ENCODE results near the gene FXYD1.
A peak's percentile ranks its signal among the peaks of the same experiment; 100 is the strongest.
"Not testable (repeated sequence)": the region's sequence is repeated elsewhere in the genome, so short reads cannot be mapped to it uniquely, and the experiment has no call there.

The FXYD1 gene

DNA sequence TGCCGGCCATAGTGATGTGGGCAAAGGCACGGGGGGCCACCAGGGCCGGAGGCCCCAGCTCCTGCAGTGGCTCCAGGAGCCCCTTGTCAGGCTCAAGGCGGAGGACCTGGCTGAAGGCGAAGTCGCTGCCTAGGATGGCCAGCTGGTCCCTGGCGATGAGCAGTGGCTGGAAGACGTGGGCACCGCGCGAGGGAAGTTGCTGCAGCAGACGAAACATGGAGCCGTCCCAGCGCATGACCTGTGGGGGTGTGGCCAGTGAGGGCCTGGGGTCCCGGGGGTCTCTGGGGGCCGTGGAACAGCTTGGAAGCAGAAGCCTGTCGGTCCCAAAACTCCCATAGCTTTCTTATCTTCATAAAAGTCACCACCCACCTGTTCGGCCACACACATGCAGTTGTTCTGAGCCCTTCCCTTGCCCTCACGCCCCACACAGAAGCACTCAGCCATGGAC lies 13.3 kb upstream of the FXYD1 start:
- no peak for DNase-seq (ENCODE audit: low read depth)

DNA sequence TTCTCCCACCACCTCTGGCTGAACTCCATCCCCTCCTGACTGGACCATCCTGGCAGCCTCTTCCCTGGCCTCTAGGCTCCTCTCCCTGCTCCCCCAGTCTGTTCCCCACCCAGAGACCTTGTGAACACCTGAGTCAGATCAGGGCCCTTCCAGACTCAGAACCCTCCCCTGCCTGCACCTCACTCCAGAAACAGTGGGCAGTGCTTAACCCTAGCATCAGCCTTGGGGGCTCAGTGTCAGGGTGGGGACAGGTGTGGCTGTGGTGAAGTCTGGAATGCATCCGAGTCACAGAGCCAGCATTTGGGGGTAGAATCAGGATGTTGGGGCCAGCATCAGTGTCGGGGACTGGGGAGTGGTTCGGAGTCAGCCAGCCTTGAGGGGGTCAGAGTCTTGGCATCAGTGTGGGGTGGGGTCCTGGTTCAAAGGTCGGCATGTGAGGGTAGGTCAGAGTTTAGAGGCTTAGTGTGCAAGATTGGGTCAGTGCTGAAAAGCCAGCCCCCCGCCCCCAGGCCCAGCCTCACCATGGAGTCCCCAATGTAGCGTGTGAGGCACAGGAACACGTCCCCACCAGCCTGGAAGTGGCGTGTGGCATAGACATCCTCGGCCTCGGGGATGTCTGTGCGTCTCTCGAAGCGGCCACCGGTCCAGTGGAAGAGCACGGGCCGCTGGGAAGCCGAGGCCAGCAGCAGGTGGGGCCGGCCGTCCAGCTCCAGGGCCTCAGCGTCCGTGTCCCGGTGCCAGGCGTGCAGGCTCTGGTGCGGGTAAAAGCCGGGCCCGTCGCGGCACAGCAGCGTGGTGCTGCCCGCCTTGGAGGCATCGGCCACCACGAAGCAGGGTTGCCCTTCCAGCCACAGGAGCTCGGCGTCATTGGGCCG lies 12.6 kb upstream of the FXYD1 start:
- DNase-seq (ENCODE audit: low read depth), result no peak

DNA sequence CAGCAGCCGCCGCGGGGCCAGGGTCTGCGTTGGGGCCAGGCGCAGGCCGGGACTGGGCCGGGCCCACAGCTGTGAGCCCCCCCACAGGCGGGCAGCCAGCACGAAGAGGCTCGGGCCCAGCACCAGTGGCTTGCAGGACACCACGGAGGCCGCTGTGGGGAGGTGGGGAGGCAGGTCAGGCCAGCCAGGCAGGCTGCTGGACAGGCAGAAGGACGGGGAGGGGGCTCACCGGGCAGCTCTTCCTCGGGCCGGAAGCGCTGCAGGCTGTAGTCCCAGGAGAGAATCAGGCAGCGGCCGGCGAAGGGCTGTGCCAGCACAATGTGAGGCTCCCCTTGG lies 12.0 kb upstream of the FXYD1 start:
- DNase-seq (ENCODE audit: low read depth), result no peak

DNA sequence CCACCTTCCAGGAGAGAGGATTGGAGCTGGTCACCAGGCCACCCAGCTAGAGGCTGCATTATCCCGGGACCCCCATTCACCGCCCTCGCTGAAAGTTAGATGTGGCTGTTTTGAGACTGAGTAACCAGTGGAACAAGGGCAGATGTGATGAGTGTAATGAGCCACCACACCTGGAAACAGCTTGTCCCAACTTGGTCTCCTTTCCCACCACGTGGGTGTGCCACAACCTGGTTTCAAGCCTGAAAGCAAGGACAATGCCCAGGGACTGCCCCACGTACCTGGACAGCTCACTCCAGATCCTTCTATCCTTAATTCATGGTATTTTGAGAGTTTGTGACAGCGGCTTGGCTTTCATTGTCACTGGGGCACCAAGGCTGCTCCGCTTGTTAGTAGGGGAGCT lies 10.8 kb upstream of the FXYD1 start:
- DNase-seq (ENCODE audit: low read depth), result no peak

DNA sequence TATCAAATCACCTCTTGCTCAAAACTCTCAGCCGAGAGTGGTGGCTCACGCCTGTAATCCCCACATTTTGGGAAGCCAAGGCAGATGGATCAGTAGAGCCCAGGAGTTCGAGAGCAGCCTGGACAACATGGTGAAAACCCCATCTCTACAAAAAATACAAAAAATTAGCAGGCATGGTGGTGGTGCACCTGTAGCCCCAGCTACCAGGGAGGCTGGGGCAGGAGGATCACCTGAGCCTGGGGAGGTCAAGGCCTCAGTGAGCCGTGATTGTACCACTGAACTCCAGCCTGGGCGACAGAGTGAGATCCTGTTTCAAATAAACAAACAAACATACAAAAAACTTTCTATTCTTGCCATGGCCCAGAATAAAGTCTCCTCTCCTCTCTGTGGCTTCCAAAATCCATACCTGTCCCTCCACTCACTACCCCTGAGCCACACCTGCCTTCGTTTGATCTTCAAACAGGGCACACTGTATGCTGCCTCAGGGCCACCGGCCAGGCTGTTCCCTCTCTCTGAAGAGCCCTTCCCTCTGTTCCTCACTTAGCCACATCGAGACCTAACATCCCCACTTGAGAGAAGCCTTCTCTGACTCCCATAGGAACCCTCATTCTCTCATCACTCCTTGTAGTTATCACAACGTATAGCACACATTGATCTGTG lies 10.1 kb upstream of the FXYD1 start:
- DNase-seq (ENCODE audit: low read depth), result no peak

DNA sequence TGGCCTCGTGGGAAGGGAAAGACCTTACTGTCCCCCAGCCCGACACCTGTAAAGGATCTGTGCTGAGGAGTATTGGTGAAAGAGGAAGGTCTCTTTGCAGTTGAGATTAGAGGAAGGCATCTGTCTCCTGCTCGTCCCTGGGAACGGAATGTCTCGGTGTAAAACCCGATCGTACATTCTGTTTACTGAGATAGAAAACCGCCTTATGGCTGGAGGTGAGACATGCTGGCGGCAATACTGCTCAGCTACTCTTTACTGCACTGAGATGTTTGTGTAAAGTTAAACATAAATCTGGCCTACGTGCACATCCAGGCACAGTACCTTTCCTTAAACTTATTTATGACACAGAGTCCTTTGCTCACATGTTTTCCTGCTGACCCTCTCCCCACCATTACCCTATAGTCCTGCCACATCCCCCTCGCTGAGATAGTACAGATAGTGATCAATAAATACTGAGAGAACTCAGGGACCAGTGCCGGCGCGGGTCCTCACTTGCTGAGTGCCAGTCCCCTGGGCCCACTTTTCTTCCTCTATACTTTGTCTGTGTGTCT lies 8.8 kb upstream of the FXYD1 start:
- not testable (repeated sequence) for DNase-seq (ENCODE audit: low read depth)

DNA sequence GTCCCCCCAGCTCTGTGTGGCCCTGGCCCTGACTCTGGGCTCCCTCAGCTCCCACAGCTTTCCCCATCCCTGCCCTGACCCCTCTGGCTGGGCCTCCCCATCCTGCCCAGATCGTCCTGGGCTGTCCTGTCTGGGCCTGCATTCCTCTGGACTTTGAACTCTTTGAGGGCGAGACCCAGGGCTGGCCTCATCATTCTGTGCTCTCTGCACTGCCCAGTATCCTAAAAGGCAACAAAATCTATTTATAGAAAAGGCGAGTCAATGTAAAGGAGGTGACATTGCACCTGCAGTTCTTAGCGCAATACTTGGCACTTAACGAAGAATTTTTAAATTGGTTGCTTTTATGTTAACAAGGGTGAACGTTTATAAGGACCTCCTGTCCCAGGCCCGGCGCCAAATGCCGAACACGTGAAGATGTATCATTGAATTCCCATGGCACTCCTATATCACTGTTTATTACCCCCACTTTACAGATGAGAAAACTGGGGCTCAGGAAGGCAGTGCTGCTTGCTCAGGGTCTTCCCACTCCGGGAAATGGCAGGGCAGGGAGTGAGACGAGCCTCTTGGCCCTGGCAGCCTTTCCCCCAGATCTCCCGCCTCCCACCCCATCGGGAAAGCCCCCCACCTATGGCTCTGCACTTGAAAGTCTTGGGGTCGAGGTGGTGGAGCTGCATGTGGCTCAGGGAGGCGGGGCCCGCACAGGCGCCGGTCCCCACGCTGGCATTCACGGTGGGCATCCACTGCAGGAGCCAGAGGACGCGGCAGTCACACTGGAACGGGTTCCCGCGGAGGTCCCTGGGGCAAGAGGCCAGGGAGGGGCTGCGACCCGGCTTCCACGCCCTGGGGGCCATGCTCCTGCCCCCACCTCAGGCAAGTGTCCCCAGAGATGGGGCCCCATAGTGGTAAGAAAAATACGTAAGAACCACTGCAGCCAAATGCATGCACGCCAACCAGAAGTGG lies 7.6 kb upstream of the FXYD1 start:
- no peak for DNase-seq (ENCODE audit: low read depth)

DNA sequence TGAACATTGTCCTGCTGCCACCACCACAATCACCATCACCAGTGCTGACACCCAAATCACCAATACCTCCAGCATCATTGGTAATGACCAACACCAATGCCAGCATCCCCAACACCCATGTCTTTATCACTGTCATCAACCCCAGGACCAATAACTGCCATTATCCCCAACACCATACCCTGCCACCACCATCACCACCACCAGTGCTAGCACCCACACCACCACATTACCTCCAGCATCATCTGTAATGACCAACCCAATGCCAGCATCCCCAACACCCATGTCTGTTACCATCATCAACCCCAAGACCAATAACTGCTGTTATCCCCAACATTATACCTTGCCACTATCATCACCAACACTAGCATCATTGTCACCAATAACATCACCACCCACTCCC lies 6.4 kb upstream of the FXYD1 start:
- no peak for DNase-seq (ENCODE audit: low read depth)

DNA sequence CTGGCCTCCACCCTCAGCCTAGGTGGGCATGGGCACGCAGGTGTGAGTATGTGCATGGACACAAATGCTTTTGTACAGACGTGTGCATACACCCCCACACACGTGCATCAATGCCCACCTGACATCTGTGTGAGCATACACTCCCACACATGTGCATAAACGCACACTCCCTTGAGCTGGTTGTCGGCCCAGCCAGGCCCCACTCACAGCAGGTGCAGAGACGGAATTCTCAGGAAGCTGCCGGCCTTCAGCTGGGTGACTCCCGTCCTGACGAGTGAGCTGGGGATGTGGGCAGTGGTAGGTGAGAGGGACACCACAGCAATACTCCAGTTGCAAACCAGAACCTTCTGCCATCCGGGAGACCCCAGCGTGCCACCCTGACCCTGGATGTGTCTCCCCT lies 4.8 kb upstream of the FXYD1 start:
- DNase-seq (ENCODE audit: low read depth), result no peak

DNA sequence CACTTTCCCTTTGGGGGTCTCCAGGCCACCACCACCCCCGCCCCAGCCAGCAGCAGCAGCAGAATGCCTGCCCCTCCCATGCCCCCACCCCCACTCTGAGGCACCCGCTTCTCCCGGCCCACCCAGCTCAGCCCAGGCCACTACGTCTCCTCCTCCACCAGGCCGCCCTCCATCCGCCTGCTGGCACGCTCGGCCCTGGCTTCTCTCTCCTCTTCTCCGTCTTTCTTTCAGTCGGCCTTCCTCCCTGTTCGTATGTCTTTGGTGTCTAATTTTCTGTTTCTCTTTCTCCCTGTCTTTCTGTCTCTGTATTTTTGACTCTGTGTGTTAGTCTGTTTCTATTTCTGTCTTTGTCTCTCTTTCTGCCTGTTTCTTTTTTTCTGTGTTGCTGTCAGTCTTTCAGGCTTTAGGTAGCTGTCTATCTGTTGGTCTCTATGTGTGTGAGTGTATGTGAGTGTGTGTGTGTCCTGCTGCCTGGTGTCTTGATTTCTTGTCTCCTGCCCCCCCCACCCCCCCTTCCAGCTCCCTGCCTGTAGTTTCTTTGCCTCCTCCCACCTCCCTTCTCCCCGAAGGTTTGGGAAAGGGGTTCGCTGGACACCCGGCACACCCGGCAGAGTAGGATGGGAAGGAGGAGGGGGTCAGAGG lies 3.9 kb upstream of the FXYD1 start, which contains the start of gene LGI4:
TSS of gene LGI4 (minus strand) at position 459 of the 642 bp plus-strand sequence. CDS start at position 80, 379 bp downstream.
- no peak for DNase-seq (ENCODE audit: low read depth)

DNA sequence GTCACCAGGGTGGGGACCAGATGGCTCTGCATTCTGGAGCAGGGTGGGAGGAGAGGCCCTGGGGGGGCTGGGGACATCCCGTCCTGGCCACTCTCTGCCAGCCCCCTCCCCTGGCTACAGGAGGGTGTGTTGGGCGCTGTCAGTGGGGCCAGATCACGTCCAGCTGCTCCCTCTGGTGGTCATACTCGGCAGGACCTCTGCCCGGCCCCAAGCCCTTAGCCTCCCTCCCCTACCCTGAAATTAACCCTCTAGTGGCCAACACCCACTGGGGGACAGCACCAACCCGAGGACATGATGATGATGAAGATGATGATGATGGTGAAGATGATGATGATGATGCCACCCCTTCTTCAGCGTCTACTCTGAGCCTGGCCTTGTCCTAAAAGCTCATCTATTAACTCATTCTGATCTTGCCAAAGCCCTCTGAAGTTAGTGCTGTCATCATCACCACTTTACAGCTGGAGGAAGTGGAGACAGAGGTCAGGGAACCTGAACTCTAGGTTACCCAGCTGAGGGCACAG lies 3.2 kb upstream of the FXYD1 start:
- DNase-seq (ENCODE audit: low read depth), result peak; percentile 67

DNA sequence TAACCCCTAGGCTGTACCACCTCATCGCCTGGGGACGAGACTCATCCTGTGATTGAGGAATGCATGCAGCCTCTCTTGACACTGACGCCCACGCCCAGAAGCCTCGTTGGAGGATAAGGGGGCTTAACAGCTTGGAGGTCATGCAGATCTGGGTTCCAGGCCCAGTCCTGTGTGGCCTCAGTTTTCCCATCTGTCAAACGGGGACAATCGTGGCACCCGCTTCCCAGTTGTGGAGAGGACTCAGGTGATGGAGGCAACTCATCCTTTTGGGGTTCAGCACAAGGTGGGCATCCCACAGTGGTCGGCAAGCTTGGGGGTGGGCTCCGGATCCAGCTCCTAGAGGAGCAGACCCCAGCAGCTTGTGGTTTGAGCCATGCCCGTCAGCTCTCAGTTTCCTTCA lies 2.4 kb upstream of the FXYD1 start:
- DNase-seq (ENCODE audit: low read depth), result no peak

DNA sequence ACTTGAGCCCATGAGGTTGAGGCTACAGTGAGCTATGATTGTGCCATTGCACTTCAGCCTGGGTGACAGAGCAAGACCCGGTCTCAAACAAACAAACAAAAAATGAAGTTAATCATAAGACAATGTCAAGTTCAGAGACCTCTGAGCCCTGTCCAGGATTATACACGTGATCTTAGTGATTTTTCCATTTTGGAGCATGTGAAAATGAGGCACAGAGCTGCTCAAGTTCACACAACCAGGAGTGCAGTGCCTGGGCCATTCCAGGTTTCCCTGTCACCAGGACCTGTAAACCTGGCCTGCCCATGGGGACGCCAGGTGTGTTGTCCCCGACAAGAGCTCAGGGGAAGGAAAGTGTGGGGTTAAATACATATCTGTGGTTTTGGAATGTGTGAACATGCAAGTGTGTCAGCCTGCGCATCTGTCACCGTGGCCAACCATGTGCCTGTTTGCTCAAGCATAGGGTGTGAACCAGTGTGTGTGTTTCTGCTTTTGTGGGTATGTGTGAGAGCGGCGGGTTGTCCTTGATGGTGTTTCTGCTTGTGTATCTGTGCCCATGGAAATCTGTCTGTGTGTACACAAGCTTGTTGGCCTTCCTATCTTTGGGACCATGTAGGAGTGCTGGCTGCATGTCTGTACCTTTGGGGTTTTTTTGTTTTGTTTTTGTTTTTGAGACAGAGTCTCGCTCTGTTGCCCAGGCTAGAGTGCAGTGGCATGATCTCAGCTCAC lies 1.5 kb upstream of the FXYD1 start:
- DNase-seq (ENCODE audit: low read depth), result no peak

DNA sequence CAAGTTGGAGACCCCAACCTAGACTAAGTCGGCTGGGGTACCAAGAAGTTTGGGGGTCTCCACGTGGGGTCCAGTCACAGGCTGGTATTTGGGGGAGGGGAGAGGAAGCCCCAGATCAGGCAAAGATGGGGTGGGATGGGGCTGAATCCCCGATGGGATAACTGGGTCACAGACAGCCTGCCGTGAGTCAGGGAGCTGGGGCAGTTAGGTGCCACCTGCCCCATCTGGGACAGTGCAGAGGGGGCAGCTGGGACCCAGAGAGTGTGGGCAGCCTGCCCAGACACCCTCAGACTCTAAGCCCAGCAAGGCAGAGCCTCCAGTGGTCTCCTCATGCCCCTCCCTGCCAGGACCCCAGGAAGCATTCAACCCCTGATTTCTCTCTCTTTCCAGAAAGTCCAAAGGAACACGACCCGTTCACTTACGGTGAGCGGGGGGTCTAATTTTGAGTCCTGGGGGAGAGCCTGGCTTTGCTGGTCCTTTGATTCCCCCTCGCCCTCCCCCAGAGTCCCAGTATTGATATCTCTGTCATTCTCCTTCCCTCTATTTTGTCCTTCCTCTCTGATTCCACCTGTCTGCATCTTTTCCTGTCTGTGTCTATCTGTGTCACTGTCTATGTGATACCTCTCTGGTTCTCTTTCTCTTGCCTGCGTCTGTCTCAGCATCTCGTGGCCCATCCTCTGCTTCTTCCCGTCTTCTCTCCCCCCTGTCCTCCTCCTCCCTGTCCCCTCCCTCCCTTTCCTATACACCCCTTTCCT lies 1.8 kb downstream of the FXYD1 start:
- no peak for DNase-seq (ENCODE audit: low read depth)

DNA sequence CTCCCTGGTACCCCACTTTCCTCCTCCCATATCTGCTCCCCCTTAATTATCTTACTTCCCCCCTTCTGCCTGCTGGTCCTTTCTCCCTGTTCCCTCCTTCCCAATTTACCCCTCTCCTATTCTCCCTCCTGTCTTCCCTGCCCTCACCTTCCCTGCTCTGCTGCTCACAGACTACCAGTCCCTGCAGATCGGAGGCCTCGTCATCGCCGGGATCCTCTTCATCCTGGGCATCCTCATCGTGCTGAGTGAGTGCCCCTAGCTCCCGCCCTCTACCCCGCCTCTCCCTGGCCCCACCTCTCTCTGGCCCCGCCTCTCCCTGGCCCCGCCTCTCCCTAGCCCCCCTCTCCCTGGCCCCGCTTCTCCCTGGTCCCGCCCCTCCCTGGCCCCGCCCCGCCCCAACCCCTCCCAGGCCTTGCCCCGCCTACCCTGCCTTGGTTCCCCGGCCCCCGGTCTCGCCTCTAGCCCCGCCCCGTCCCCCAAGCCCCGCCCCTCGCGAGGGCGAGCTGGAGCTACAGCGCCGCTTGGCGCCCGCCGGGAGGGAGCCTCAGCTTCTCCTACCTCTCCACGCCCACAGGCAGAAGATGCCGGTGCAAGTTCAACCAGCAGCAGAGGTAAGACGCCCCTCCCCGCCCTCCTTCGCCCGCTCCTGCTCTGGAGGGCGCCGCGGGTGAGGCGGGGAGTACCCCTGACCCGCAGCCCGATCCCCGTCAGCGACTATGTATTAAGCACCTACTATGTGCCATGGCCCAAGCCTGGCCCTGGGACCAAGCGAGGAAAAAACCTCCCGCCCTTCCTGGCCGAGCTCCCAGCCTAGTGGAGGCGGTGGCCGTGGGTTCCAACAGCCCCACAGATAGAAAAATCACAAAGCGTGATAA lies 2.6 kb downstream of the FXYD1 start:
- DNase-seq (ENCODE audit: low read depth), result peak; percentile 98

DNA sequence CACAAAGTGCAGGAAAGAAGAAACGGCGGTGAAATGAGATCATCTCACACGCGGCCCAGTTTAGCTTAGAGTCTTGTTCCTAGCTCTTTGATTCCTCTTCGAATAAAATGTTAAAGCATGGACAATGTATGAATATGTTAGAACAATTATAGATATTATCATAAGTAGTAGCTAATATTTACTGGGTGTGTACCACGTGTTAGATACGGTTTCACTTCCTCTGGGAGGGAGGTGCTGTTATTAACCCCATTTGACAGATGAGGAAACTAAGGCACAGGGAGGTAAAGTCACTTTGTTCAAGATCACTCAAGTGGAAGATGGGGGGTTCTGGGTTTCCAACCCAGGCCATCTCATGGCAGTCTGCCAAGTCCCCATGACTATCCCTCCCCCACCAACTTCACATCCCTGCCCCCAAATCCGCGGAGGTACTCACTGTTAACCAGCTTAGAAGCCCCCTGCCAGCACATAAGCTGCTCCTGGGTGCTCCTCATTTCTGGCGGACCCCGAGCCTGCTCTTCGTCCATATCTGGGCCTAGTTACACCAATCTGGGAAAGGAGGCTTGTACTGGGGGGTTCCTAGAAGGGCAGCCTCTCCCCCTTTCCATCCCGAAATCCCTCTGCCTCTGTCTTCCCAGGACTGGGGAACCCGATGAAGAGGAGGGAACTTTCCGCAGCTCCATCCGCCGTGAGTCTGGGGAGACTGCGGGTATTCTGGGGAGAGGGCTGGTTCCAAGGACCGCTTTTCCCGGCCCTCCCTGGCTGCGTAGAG lies 3.4 kb downstream of the FXYD1 start:
- DNase-seq (ENCODE audit: low read depth), result no peak

DNA sequence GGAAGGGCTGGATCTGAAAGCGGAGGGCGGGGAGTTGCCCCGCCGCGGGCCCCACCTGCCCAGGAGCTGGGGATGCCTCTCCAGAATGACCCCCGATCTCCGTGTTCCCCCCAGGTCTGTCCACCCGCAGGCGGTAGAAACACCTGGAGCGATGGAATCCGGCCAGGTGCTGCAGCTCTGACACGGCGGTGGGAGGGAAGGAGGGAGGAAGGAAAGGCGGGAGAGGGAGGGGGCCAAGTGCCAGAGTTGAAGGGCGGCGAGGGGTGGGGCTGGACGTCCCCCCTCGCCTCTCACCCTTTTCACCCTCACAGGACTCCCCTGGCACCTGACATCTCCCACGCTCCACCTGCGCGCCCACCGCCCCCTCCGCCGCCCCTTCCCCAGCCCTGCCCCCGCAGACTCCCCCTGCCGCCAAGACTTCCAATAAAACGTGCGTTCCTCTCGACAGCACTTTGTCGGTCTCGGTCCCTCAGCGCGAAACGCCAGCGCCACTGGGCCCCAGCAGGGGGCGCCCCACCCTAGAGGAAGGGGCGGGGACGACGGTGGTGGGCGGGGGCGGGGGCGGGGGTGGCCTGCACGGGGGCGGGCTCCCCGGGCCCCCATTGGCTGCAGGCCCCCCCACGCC lies 4.1 kb downstream of the FXYD1 start:
- peak; percentile 60 for DNase-seq (ENCODE audit: low read depth)
